Right kidney (tissue), 1 donor: ENCODE measurements around the gene CLK1.
"Not testable (repeated sequence)": the region's sequence is repeated elsewhere in the genome, so short reads cannot be mapped to it uniquely, and the experiment has no call there.

Source experiments
- DNase-seq: peaks from one replicate; pipeline ENCODE4 v3.0.0-alpha.2; 2016

The CLK1 gene

DNA sequence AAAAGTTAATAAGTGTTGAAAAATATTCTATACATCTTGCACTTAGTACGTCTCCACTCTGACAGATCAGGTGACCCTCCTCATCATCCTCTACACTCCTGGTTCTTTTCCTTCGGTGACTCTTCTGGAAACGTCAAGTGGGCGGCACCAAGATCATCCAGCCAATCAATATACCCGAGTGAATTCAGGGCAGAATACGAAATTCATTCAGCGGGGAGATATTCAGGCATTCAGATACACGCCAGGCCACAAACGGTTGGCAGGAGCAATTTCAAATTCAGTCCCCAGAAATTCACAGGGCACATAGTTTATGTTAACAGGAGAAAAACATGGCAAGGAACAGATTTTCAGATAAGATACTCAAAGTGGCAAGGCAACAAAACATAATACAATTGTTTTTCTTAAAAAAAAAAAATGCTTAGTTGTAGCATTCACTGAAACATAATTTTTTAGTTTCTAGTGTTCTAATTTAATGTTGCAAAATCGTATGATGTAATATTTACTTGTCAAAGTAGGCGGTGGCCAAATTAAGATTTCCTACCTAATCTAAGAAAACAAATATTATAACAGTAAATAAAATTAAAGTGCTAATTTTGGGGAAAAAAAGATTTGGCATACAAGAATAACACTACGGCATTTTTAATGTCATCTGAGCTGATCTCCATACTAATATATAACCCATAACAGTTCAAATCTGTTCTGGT is 4.2 kb downstream of the CLK1 start:
- no peak for DNase-seq

GRCh38 chr2:200856806-200857205 is 7.7 kb downstream of the CLK1 start:
- no peak for DNase-seq

DNA sequence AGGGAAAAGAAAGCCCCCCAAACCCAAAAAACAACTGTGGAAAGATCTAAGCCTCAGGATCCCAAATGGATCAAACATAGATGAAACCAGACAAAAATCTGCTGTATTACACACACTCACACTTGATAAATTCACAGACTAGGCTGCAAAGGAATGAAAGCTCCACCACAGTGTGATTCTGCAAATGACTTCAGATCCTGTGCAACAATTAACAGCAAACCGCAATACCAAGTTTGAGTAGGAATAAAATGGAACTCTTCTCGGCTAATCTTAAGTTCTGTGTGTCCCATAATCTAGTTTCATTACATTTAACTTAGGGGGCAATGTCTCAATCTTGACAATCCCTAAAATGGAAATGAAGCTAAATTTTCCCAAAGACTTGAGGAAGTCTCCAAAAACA is 11.9 kb downstream of the CLK1 start:
- DNase-seq = no peak

GRCh38 chr2:200851398-200852248 is 12.8 kb downstream of the CLK1 start:
- no peak for DNase-seq

DNA sequence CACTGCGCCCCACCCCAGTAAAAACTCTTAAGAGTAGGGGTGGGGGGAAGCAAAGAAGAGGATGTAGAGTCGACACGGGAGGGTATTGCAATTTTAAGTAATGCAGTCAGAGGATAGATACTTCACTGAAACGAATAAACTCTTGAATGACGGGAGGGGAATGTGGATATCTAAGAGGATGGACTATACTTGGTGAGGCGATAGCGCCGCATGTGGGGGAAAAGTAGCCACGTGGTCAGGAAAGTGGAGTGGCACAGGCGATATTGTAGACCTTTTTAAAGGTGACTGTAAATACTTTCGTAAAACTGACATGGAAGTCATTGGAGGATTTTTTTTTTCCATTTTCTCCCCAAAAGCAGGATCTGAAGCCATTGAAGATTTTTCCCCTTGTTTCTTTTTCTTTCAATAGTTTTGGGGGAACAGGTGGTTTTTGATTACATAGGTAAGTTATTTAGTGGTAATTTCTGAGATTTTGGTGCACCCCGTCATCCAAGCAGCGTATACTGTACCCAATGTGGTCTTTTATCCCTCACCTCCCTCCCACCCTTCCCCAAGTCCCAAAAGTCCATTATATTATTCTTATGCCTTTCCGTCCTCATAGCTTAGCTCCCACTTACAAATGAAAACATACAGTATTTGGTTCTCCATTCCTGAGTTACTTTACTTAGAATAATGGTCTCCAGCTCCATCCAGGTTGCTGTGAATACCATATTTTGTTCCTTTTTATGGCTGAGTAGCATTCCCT is 13.8 kb downstream of the CLK1 start:
- DNase-seq = no peak

GRCh38 chr2:200847939-200848338 is 16.5 kb downstream of the CLK1 start:
- no peak for DNase-seq

- DNase-seq = no peak
Observed at GRCh38 chr2:200847269-200847668, 17.2 kb downstream of the CLK1 start.

DNA sequence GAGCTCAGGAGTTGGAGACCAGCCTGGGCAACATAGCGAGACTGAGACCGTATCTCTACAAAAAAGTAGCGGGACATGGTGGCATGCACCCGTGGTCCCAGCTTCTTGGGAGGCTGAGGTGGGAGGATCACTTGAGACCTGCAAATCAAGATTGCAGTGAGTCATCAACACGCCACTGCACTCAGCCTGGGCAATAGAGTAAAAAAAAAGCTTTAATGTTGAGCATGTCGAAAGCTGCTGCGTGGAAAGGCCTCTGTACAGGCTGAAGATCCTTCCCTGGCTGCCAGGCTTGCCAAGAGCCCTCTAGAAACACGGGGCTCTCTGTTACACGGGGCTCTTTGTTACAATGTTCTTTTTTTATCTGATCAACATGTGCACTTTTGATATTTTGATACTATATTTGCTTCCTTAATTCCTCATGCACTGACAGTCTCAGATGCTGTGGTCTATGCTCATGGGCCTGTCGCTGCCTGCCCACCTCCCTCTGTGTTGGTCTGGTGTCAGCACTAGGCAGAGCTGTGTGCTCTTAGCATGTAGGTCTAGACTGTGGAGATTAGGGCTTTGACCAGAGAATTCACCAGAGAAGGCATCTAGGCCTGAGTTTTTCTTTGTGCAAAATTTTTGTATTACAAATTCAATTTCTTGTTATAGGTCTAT is 18.7 kb downstream of the CLK1 start:
- DNase-seq = no peak

DNA sequence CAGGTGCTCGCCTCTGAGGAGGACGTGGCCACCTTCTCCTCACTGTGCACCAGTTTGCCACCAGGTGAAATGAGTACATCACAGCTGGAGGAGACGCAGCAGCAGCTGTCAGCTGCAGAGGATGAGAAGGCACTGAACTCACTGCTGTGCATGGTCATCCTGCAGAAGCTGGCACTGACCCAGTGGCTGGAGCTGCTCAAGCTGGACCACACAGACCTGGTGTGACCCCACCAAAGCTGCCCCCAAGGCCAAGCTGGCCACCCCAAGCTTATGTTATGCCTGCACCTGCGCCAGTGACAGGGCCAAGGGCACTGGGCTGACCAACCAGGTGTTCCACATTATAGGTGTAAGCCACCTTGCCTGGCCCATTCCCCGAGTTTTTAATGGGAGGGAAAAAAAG is 19.3 kb downstream of the CLK1 start:
- no peak for DNase-seq

DNA sequence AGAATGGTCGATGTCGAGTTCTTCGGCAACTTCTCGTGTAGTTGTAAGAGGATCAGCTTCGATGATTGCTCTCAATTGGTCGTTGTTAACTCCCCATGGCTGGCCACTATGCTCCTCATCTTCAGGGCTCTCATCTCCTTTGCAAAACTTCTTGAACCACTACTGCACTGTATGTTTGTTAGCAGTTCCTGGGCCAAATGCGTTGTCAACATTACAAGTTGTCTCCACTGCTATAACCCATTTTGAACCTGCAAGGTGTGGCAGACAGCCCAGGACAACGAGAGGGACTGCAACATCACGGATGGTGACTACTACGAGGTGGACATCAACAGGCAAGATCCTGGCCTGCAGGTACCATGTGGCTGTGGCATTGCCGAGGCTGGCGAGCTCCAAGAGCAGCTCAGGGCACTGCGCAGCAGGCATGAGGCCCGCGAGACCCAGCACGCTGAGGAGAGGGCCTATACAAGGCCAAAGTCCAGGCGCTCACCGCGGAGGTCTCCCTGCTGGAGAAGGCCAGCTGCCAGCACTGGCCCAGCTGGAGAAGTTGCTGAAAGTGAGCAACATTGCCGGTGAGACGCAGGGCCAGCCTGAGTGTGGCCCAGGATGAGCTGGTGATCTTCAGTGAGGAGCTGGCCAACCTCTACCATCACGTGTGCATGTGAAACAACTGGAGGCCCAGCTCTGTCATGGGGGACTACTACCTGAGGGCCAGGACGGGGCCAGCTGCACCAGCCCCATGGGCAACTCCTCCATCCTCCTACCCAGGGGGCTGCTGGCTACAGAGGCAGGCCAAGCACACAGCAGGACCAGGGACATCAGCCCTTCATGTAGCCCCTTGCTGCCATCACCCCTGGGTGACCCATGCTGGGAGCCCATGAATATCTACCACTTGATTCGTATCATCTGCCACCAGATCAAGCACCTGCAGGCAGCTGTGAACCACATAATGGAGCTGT is 20.2 kb downstream of the CLK1 start:
- no peak for DNase-seq

DNA sequence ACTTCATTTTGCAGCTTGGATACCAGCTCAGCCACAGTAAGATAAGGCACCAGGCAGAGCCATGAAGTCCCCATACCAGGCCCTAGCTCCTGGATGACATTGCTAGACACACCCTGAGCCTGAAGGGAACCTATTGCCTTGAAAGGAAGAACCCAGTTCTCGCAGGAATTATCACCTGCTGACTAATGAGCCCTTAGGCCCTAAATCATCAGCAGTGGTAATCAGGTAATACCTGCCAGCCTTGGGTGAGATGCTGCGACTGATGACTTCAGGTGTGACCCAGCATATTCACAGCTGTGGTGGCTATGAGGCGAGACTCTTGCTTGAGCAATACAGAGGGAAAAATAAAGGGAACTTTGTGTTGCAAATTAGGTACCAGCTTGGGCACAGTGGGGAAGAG is 24.9 kb downstream of the CLK1 start:
- no peak for DNase-seq

GRCh38 chr2:200834701-200835100 is 29.8 kb downstream of the CLK1 start:
- no peak for DNase-seq

- DNase-seq = no peak
Observed at GRCh38 chr2:200829258-200829655, 35.2 kb downstream of the CLK1 start.

DNA sequence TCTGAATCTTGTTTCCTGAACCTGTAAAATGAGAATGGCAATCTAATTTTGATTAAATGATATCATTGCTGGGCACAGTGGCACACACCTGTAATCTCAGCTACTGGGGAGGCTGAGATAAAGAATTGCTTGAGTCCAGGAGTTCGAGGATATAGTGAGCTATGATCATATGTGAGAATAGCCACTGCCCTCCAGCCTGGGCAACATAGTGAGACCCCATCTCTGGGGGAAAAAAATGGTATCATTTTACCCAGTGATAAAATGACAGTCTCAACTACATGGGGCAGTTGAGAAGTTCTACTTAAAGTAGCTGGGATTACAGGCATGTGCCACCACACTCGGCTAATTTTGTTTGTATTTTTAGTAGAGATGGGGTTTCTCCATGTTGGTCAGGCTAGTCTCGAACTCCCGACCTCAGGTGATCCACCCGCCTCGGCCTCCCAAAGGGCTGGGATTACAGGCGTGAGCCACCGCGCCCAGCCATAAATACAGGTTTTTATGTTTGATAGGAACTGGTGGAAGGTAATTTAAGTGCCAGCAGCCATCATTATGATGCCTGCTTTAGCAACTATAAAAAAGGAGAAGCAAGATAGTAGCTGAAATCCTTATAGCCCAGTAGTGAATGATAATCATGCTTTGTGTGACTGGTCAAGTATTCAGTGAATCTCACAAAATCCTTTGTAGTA is 35.7 kb downstream of the CLK1 start:
- DNase-seq = no peak

- DNase-seq = no peak
Observed at GRCh38 chr2:200828104-200828503, 36.4 kb downstream of the CLK1 start.

GRCh38 chr2:200821686-200822245 is 42.7 kb downstream of the CLK1 start:
- DNase-seq = no peak

DNA sequence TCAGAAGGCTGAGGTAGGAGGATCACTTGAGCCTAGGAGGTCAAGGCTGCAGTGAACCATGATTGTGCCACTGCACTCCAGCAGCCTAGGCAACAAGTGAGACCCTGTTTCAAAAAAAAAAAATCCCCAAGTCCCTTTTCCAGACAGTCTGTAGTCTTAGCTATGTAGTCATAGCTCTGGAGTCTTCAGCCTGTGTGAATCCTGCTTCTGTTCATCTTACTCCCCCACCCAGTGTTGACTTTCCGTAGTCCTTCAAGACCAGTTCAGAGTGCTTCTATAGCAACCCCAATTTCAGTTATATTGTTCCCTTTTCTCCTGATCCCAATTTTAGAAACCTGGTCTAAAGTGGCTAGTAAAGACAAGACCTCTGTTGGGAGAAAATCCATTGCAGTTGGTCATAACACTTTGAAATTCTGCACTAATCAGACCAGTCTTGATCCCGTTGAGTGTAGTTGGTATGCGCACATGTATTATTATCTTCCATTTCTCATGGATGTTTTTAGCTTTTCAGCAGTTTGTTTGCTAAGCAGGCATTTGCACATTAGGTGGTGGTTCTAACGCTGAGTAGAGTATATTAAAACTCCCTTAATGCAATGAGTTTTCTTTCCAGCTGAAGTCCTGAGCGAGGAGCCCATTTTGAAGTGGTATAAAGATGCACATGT is 43.8 kb downstream of the CLK1 start:
- DNase-seq = no peak

DNA sequence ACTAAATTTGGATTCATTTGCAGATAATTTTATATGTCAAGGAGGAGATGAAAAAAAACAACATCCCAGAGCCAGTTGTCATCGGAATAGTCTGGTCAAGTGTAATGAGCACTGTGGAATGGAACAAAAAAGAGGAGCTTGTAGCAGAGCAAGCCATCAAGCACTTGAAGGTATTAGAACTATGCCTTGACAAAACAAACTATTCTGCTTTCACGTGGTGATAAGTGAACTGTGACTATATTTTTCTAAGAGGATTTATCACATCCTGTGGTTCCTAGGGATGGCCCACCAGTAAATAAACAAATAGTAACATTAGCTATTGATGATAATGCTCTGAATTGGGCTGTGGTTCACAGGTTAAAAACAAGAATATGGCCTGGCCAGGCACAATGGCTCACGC is 45.7 kb downstream of the CLK1 start:
- not testable (repeated sequence) for DNase-seq

DNA sequence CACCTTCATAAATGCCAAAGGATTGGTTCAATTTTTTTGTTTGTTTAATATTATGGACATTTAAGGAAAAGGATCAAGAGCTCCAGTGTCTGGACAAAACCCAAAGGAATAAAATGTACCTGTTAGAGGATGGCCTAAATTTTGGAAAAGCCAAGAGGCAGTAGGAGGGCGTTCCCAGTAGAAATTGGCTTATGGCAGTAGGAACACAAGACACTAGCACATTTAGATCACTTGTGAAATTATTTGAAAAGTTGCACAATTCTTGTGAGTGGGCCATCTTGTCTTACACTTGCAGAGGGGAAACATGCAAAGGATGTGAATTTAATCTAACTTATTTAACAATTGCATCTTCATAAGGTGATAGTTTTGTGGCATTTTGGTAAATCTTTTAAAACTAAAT is 49.5 kb downstream of the CLK1 start:
- DNase-seq = no peak

GRCh38 chr2:200814276-200814815 is 50.1 kb downstream of the CLK1 start:
- DNase-seq = no peak
